HG03354 (cell line): Measurements from ENCODE around the gene IGSF9B.

ENCODE experiments used
- ATAC-seq: cut with Tn5 transposase; IDR thresholded peaks from one replicate; pipeline ENCODE4 v1.9.1; 2021; ENCODE audit warnings: mild to moderate bottlenecking; ENCODE audit not compliant: unreplicated experiment, poor library complexity, severe bottlenecking

Gene IGSF9B

GRCh38 chr11:133892126-133892525 lies 64.6 kb downstream of the IGSF9B start:
- no peak for ATAC-seq

- ATAC-seq, result no peak
Observed at GRCh38 chr11:133889893-133890292, 66.9 kb downstream of the IGSF9B start.

GRCh38 chr11:133889188-133889587 lies 67.6 kb downstream of the IGSF9B start:
- no peak for ATAC-seq

GRCh38 chr11:133887692-133888332 lies 69.0 kb downstream of the IGSF9B start:
- no peak for ATAC-seq

- ATAC-seq, result no peak
Observed at GRCh38 chr11:133886029-133886428, 70.7 kb downstream of the IGSF9B start.

GRCh38 chr11:133872160-133872559 lies 84.6 kb downstream of the IGSF9B start:
- ATAC-seq, result no peak

- ATAC-seq, result no peak
Observed at GRCh38 chr11:133867456-133867855, 89.3 kb downstream of the IGSF9B start.

- no peak for ATAC-seq
Observed at GRCh38 chr11:133865466-133865865, 91.3 kb downstream of the IGSF9B start.

- no peak for ATAC-seq
Observed at GRCh38 chr11:133864756-133865155, 92.0 kb downstream of the IGSF9B start.

- ATAC-seq, result no peak
Observed at GRCh38 chr11:133860151-133860550, 96.6 kb downstream of the IGSF9B start.
